NCI-H1092 treated with DMSO at 0.1 percent for 48 hours (cell line): ENCODE data around the gene PIAS4.
A peak's percentile ranks its signal among the peaks of the same experiment; 100 is the strongest.
"Not testable (repeated sequence)": the region's sequence is repeated elsewhere in the genome, so short reads cannot be mapped to it uniquely, and the experiment has no call there.

Source experiments
- DNase-seq: peaks from one replicate; lab custom pipeline; 2025; lab: John Stamatoyannopoulos, UW

PIAS4 gene, protein sequence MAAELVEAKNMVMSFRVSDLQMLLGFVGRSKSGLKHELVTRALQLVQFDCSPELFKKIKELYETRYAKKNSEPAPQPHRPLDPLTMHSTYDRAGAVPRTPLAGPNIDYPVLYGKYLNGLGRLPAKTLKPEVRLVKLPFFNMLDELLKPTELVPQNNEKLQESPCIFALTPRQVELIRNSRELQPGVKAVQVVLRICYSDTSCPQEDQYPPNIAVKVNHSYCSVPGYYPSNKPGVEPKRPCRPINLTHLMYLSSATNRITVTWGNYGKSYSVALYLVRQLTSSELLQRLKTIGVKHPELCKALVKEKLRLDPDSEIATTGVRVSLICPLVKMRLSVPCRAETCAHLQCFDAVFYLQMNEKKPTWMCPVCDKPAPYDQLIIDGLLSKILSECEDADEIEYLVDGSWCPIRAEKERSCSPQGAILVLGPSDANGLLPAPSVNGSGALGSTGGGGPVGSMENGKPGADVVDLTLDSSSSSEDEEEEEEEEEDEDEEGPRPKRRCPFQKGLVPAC

DNA sequence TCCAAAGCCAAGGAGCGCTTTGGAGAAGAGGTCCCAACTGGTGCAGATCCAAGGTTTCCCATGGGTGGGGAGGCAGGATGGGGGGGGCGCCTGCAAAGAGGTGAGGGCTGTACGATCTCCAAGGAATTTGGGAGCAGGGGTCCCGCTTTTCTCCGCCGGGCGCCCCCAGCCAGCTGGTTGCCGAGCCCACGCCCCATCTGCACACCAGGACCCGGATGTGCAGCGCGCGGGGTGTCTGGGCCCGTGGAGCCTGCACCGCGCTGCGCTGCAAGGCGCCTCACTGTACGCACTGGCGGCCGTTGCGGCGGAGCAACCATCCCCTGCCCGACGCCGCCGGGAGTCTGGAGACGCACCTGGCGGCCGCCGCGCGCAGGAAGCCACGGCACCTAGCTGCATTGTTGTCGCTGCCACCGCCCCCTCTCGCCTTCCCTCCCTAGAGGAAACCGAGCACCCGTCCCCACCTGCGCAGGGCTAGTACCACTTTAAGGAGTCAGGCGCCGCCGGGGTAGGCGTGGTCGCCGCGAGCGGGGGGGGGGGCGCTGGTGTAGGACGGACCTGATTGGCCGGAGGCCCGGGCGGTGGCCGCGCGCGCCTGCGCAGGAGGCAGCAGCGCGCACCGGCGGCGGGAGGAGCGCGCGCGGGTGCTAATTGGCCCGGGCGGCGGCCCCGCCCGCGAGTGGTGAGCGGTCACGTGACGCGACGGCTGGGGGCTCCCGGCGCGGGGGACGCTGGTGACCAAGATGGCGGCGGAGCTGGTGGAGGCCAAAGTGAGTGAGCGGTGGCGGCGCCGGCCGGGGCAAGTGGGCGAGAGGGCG lies at the start of gene PIAS4:
TSS of gene PIAS4 (plus strand) at position 716 of the 815 bp plus-strand sequence. CDS start at position 741, 25 bp downstream.
- peak; percentile 93 for DNase-seq

DNA sequence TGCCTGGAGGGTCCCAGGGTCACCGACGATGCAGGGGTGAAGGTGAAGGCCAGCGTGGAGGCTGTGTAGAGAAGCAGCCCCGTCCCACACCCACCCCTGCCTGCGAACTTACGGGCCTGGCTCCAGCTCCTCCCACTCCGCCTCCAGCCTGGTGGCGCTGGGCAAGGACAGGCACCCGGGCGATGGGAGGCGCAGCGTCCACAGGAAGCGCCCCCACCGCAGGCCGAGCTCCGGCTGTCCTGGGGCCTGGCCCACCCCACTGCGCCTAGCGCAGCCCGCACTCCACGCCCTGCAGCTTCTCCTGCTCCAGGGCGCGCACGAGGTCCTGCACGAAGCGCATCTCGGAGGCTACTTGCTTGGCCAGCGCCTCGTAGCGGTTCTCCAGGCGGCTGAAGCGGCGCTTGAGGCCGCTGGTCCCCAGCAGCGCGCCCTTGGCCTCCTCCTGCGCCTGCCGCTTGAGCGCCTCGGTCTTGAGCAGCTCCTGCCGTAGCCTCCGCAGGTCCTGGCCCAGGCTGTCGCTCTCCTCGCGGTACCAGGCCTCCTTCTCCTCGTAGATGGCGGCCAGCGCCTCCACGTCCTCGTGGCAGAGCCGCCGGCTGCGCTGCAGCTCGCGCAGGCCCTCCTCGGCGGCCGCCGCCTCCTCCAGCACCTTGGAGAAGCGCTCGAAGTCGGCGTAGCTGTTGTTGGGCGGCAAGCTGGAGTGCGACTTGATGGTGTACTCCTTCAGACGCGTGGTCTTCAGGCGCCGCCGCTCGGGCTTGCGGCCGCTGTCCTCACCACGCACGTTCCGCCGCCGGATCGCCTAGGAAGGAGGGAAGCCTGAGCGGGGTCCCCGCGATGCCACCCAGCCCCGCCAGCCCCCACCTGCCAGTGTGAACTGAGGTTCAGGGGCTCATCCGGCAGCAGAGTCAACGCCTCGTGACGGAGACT lies 48.4 kb upstream of the PIAS4 start:
- no peak for DNase-seq

DNA sequence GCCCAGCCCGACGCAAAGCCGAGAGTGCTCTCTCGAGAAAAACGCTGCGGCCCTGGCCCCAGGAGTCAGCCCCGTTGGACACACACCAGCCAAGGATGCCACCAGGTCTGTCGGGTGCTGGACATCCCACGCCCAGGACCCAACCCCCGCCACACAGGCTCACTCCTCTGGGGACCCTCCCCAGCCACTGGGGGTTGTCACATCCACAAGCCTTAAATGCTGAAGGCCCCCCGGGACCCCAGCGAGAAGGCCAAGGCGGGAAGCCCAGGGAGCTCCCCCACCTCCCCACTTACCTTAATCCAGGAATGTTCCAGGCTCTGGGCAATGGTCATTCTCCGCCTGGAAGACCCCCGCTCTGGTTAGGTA lies 47.8 kb upstream of the PIAS4 start:
- DNase-seq, result no peak

DNA sequence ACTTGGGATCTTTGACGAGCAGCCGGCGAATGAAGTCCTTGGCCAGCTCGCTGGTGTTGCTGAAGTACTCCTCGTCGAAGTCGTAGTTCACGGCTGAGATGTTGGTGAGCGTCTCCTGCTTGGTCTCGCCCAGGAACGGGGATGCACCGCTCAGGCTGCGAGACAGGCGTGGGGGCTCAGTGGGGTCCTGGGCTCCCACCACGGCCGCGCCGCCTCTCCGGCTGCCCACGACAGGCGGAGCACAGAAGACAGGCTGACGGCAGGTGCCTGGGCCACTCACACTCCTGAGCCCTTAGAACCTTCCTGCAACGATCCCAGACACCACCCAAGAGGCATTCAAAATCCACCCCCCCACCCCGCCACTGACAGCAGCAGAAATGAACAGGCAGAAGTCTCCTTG lies 46.5 kb upstream of the PIAS4 start:
- no peak for DNase-seq

DNA sequence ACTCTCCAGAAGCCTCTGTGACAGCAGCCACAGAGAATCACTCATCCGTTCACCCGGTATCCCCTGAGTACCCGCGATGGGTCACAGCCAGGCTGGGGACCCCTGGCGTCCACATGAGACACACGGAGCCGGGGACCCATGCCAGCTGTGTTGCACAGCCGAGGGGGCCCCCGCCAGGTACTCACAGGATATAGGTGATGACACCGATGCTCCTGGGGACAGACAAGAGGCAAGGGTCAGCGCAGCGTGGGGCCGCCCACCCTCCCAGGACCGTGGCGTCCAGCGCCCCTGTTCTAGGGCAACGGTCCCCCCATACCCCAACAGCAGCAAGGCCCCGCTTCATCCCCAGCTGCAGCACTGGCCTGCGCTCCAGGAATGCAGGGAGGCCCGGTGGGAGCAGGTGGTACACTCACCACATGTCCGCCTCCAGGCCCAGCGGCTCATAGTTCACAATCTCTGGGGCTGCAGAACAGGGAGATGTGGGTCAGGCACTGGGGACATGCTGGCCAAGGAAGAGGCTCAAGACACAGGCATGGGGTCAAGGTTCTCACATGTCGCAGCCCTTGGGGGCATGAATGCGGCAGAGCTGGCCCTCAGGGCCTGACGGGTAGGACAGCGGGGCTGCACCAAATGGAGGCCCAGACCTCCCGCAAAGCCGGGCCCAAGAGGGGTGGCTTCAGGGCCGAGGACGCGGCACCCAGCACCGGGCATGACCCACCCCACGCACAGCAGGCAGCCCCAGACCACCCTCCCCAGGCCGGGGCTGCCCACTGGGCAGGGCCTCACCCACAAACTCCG lies 43.9 kb upstream of the PIAS4 start:
- DNase-seq, result no peak

DNA sequence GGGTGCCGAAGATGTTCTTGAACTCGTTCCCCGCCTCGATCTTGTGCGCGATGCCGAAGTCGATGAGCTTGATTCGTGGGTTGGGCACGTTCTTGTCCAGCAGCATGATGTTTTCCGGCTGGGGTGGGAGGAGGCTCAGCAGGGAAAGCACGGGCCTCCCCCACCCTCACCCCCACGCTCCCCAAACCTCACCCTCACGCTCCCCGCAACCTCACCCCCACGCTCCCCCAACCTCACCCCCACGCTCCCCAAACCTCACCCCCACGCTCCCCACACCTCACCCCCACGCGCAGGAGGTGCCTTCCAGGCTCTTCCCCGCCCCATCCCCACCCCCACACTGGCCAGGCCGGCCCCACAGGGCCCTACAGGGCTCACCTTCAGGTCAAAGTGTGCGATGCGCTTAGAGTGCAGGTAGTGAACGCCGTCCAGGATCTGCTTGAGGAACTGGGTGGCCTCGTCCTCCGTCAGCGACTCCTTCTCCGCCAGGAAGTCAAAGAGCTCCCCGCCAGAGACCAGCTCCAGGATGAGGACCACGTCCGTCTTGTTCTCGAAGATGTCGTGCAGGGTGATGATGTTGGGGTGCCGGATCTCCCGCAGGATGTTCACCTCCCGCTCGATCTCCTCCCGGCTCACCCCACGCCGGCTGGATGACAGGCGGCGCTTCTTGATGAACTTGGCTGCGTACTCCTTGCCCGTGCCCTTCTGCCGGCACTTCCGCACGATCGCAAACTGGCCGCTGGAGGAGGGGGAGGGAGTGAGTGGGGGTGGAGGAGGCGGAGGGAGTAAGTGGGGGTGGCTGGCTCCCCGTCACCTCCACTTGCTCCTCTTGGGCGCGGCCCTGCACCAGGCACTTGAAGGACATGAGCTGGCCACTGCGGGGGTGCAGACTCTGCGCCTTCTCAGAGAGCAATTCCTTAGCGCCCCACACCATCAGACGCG lies 43.0 kb upstream of the PIAS4 start:
- no peak for DNase-seq

DNA sequence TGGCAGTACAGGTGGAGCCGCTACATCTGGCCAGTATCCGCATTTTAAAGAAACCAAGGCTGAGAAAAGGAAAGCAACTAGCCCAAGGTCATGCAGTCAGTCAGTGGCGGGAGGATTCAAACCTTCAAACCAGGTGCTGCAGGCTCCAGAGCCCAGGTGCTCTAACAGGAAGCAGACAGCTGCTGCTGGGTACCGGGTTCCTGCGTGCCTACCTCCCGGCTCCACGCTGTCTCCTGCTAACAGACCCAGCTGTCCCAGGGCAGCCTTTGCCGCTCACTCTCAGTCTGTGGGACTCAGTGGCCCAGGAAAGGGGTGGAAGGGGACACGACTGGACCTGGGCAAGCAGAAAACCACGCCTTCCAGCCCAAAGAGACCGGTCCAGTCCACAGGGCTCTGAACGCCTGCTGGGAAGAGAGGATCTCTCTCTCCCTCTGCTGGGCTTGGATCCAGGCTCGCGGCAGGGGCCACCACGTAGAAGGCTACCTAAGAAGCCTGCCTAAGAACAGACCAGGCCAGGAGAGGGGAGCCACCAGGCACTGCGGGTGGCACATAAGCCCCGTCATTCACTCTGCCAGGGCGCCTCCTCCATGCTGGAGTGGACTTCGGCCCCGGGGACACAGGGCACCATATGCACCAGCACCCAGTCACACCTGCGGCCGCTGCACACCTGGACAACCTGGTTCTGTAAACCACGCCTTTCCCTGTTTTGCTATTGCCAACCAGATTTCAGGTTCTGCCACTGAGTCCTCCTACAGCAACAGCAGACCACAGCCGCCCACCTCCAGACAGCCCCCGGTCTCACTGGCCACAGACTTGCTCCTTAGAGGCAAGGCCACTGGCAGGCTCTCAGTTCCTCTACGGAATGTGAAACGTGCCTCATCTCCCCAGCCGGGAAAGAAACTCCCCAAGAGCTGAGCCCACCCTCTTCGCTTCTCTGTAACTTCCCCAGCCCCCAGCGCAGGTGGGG lies 41.2 kb upstream of the PIAS4 start:
- no peak for DNase-seq

DNA sequence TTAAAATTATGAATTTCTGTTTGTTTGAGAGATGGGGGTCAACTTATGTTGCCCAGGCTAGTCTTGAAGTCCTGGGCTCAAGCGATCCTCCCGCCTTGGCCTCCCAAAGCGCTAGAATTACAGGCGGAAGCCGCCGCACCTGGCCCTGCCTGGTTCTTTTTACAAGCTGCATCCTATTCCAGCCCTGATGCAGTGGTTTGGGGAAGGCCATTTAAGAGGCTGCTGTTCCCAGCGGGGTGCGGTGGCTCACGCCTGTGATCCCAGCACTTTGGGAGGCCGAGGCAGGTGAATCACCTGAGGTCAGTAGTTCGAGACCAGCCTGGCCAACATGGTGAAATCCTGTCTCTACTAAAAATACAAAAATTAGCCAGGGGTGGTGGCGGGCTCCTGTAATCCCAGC lies 39.6 kb upstream of the PIAS4 start:
- not testable (repeated sequence) for DNase-seq

DNA sequence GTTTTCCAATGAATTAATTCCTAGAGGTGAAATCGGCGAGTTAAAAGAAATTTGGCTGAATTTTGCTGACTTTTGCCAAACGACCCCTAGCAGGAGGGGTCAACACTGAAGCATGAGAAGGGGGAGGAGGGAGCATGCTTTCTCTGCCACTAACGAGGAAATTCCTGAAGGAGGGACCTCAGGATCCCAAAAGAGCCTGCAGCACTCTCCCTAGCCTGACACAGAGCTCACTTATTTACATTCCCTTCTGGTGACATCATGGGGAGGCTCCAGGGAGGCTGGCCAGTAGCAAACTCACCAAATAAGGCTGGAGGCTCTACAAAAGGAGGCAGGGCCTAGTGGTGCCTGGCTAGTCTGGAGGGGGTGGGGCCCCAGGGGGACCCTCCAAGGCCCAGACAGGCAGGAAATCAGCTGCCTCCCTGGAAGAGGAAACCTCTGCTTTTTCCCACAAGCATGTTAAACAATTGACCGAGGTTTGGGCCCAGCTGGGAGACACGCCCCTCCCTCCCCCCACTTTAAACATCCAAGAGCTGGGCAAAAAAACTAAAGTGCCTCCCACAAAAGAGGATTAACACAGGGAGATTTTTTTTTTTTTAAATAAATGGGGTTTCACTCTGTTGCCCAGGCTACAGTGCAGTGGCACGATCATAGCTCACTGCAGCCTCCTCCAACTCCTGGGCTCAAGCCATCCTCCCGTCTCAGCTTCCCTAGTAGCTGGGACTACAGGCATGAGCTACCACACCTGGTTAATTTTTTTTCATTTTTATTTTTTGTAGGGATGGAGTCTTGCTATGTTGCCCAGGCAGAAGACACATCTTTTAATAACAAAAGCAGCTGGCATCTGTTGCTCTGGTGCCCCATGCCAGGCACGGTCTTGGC lies 38.7 kb upstream of the PIAS4 start:
- DNase-seq, result no peak

DNA sequence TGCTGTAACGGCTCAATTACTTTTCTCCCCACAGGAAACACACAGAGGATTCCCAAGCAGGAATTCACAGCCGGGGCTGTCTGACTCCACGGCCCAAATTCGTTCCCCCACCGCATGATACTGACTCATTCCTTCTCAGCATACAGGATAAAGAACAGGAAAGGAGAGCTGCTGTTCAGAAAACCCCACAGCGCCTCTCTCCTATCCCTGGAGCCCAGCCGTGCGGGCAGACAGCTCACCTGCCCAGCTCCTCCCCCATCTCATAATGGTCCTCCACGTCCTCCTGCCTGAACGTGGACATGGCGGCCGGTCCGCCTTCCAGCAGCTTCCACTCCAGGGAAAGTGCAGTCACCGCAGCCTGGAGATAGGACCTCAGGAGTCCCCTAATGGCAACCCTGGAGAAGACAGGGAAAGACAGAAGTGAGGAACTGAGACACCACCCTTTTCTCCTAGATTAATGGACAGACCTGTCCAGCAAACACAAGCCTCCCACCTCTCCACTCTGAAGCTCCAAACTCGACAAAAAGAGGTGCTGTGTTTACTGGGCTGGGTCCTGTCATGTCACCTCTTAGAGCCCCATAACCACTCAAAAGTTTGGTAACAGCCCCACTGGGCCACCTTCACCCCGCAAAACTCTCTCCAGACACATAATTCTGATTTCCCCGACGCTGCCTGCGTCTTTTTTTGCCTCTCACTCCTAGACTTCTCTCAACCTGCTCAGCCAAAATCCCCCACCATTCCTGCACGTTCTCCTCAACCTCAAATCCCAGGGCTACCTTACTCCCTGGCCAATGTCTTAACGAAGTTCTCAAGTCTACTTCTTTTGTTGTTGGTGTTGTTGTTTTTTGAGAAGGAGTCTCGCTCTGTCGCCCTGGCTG lies 37.9 kb upstream of the PIAS4 start:
- no peak for DNase-seq

DNA sequence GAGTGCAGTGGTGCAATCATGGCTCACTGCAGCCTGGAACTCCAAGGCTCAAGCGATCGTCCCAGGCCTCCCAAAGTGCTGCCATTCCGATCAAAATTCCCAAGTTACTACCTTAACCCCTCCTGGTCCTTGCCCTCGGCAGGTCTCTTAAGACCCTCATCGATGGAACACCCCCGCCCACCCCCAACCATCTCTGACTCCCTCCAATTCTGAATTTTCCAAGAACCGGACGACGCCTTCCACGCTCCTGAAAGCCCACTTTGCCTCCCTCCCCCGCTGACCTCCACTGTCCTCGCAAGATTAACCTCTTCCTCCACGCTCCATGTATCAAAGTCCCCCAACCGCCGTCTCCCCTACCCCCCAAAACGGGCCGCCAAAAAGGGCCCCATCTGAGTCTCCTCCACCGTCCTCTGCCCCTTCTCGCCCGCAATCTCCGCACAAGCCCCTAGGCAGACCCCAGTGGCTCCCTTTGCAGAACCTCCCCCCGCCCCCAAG lies 37.2 kb upstream of the PIAS4 start:
- DNase-seq, result no peak

DNA sequence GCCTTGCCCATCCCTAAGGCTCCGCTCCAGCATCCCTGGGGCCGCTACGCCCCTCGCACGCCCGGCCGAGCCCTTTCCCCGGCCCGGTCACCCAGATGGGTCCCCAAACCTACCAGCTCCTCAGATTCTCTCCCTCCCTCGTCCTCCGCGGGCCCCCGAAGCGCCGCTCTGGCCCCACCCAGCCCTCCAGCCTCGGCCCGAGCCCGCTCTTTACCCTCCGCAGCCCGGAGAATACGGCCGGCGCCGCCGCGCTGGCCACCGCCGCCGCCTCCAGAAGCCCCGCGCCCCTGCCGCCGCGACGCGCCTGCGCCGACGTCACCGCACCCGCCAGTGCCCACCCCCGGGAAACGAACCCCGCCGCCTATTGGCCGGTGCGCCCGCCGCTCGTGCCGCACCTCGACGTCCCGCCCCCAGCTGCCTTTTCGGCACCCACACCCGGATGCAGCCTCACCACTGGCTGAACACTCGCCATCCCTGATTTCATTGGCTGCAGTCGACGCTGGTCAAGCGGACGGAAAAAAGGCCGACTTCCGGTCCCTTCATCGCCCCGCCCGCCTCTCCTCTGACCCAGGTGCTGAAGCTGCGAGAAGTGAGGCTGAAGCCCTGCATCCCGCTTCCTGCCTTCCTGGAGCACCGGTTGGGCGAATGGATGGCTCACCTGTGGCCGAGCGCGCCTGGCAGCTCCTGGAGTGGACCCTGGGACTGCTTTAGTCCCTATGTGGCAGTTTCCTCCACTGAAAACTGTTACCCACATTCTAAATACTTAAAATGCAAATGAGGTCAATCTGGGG lies 36.5 kb upstream of the PIAS4 start, which contains the start of gene DAPK3:
TSS of gene DAPK3 (minus strand) at position 292 of the 791 bp plus-strand sequence. CDS start 1,364 bp downstream, outside the sequence.
- DNase-seq, result peak; percentile 98

DNA sequence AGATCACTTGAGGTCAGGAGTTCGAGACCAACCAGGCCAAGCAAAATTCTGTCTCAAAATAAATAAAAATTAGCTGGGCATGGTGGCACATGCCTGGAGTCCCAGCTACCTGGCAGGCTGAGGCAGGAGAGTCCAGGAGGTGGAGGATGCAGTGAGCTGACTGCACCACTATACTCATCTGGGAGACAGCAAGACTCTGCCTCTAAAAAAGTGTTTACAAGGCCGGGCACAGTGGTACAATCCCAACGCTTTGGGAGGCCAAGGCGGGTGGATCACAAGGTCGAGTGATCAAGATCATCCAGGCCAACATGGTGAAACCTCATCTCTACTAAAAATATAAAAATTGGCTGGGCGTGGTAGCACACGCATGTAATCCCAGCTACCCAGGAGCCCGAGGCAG lies 32.4 kb upstream of the PIAS4 start:
- no peak for DNase-seq

DNA sequence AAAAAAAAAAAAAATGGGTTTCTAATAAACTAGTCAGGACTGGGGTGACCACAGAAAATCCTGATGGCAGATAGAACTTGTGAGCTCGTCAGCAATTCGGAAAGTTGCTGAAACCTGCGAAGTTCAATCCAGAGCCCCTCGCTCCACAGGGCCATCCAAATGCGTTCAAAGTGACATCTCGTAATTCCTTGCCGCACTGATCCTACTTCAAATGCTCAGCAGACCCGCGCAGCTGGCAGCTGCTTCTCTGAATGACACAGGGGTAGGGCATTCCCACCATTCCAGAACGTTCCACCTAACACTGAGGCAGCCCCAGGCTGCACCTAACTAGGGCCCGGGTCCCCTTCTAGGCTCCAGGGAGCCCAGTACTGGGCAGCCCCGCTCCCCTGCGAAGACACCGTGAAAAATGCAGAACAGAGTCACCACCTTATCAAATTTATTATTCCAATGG lies 31.9 kb upstream of the PIAS4 start:
- no peak for DNase-seq

DNA sequence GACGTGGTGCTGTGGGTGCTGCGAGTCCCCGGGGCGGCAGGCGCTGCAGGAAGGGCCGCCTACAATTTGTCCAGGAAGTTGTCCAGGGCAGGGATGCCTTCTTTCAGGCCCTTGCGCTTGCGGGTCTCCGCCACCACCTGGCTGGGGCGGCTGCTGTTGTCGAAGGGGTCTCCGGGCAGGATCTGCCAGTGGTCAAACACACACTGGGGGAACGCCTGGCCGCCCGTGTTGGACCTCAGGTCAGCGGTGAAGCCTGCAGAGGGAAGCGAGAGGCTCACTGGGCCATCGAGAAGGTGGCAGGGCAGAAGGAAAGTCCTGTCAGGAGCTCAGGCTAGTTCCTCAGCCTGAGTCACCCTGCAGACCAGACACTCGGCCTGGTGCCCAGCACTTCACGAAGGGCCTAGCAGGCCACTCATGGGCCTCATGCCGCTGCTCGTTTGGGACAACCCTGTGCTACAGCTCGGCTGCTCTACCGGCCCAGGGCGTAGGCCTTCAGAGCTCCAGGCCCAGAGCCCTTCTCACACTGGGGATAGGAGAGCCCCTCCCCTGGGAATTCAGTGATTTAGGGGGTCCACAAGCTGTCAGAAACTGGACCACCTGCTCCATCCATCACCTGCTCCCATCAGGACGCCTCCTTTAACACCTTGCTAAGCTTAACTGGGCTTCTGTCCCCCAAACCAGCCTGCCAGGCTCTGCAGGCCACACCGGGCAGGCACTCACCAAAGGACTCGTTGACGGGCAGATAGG lies 30.9 kb upstream of the PIAS4 start:
- no peak for DNase-seq
